GM12874 (cell line): Measurements from ENCODE around the gene OVAAL.

Experiments
- CTCF ChIP-seq: IDR thresholded peaks from 2 replicates; pipeline ENCODE4 v1.5.1; 2011; ENCODE audit warnings: low read depth, mild to moderate bottlenecking, control low read depth, low read length, moderate library complexity; ENCODE audit not compliant: insufficient read depth

Gene OVAAL

GRCh38 chr1:180577361-180577760 lies 18.6 kb downstream of the OVAAL start:
- no peak for TF ChIP-seq CTCF

GRCh38 chr1:180579961-180580611 lies 21.3 kb downstream of the OVAAL start:
- no peak for TF ChIP-seq CTCF

GRCh38 chr1:180581635-180582039 lies 22.9 kb downstream of the OVAAL start:
- no peak for TF ChIP-seq CTCF

- TF ChIP-seq CTCF, result no peak
Measured at GRCh38 chr1:180584869-180585268, 26.1 kb downstream of the OVAAL start.

GRCh38 chr1:180585994-180586359 lies 27.2 kb downstream of the OVAAL start:
- TF ChIP-seq CTCF, result no peak

- no peak for TF ChIP-seq CTCF
Measured at GRCh38 chr1:180586671-180587155, 27.9 kb downstream of the OVAAL start.

GRCh38 chr1:180588121-180588520 lies 29.4 kb downstream of the OVAAL start:
- no peak for TF ChIP-seq CTCF

- TF ChIP-seq CTCF, result no peak
Measured at GRCh38 chr1:180590889-180591288, 32.1 kb downstream of the OVAAL start.
